OCI-LY3 (cell line): Measurements from ENCODE around the gene B4GALNT1.

Source experiments
- CTCF ChIP-seq: fragments of 200-600, 300-600 bp; sonication (generic); IDR thresholded peaks from 2 replicates; pipeline ENCODE4 v1.5.1; 2014; ENCODE audit warnings: antibody characterized with exemption, low read length, low read depth
- EZH2phosphoT487 ChIP-seq: fragments of 200-600 bp; shearing (Covaris generic); IDR thresholded peaks from 2 replicates; pipeline ENCODE4 v1.6.1; 2018; ENCODE audit warnings: antibody characterized with exemption, mixed run types, low read depth

GRCh38 chr12:57603324-57603723 is 29.7 kb downstream of the B4GALNT1 start:
- TF ChIP-seq CTCF = no peak
- TF ChIP-seq EZH2phosphoT487 = no peak
